CD14-positive monocyte (primary cell): ENCODE data around the gene CYB5D1. TPM values are rescaled to one million over a fixed set of nuclear protein-coding genes. Genes with fewer than 3 reads are reported as not detected.

Source experiments
- DNase-seq, 3 donors: peaks; one replicate each; pipeline ENCODE4 v3.0.0-alpha.2; 2011 to 2022
- H2AFZ ChIP-seq: 2 replicates; pipeline ENCODE4 v1.6.0; 2012; ENCODE audit warnings: mild to moderate bottlenecking, low read depth, low read length, inconsistent platforms; ENCODE audit not compliant: insufficient read depth, poor library complexity, severe bottlenecking
- H3K27ac ChIP-seq, 2 donors: 1 replicate in 1 of 2; 2 replicates in 1 of 2; pipeline ENCODE4 v1.5.1; 2012 to 2013; ENCODE audit warnings: low read length in 2 of 2, control low read depth in 1 of 2, inconsistent platforms in 1 of 2, low read depth in 1 of 2, mild to moderate bottlenecking in 1 of 2
- H3K27me3 ChIP-seq, 2 donors: one replicate each; pipeline versions ENCODE4 v1.6.0 to v1.6.1; 2011 to 2013; ENCODE audit warnings: low read length in 2 of 2; ENCODE audit not compliant: control insufficient read depth in 2 of 2, insufficient read depth in 2 of 2
- H3K36me3 ChIP-seq, 2 donors: replicated peaks in 1 of 2; 1 replicate in 1 of 2; 2 replicates in 1 of 2; pipeline versions ENCODE4 v1.5.1 to v1.6.1; 2012 to 2013; ENCODE audit warnings: low read length in 2 of 2, control low read depth in 1 of 2, inconsistent platforms in 1 of 2, mild to moderate bottlenecking in 1 of 2; ENCODE audit not compliant: insufficient read depth in 2 of 2, control insufficient read depth in 1 of 2
- H3K4me1 ChIP-seq, 2 donors: 1 replicate in 1 of 2; 2 replicates in 1 of 2; pipeline versions ENCODE4 v1.5.1 to v1.6.1; 2012 to 2013; ENCODE audit warnings: low read length in 2 of 2, control low read depth in 1 of 2, inconsistent platforms in 1 of 2, mild to moderate bottlenecking in 1 of 2, moderate library complexity in 1 of 2; ENCODE audit not compliant: insufficient read depth in 2 of 2, control insufficient read depth in 1 of 2
- H3K4me2 ChIP-seq: replicated peaks from 2 replicates; pipeline ENCODE3; 2012; ENCODE audit warnings: low read length, moderate library complexity, mild to moderate bottlenecking; ENCODE audit not compliant: poor library complexity, severe bottlenecking; ENCODE audit errors: extremely low read depth
- H3K4me3 ChIP-seq, 3 experiments: fragments of 200-600 bp in 1 of 3; sonication (generic) in 1 of 3; replicated peaks in 1 of 3; 1 replicate in 2 of 3; 2 replicates in 1 of 3; pipeline ENCODE4 v1.5.1; 2011 to 2013; ENCODE audit warnings: low read length in 3 of 3, mild to moderate bottlenecking in 3 of 3, control low read depth in 2 of 3, low read depth in 2 of 3, inconsistent platforms in 1 of 3, moderate library complexity in 1 of 3
- H3K79me2 ChIP-seq: 2 replicates; pipeline ENCODE4 v1.6.0; 2012; ENCODE audit warnings: mild to moderate bottlenecking, control low read depth, inconsistent platforms, low read length, moderate library complexity; ENCODE audit not compliant: insufficient read depth
- H3K9ac ChIP-seq: 2 replicates; pipeline ENCODE4 v1.6.0; 2017; ENCODE audit warnings: low read length, mild to moderate bottlenecking; ENCODE audit not compliant: insufficient read depth, poor library complexity, severe bottlenecking
- H3K9me3 ChIP-seq, 2 donors: replicated peaks in 1 of 2; 1 replicate in 1 of 2; 2 replicates in 1 of 2; pipeline versions ENCODE4 v1.5.1 to v1.6.1; 2012 to 2013; ENCODE audit warnings: low read length in 2 of 2, control low read depth in 1 of 2; ENCODE audit not compliant: control insufficient read depth in 1 of 2, insufficient read depth in 1 of 2
- H4K20me1 ChIP-seq: 2 replicates; pipeline ENCODE4 v1.6.0; 2012; ENCODE audit warnings: mild to moderate bottlenecking, low read length, control low read depth, moderate library complexity; ENCODE audit not compliant: insufficient read depth
- H3K27ac Mint-ChIP-seq, 7 donors: one replicate each; pipeline ENCODE4 v1.8.0; 2020; ENCODE audit warnings: mild to moderate bottlenecking in 7 of 7, mixed read lengths in 7 of 7, moderate library complexity in 6 of 7, inconsistent platforms in 2 of 7
- H3K27me3 Mint-ChIP-seq, 3 donors: one replicate each; pipeline ENCODE4 v1.8.0; 2021 to 2022; ENCODE audit warnings: low read depth in 3 of 3, mild to moderate bottlenecking in 3 of 3, mixed read lengths in 3 of 3, moderate library complexity in 3 of 3, inconsistent platforms in 1 of 3
- H3K36me3 Mint-ChIP-seq, 2 donors: one replicate each; pipeline ENCODE4 v1.8.0; 2020; ENCODE audit warnings: mixed read lengths in 2 of 2, inconsistent platforms in 1 of 2, mild to moderate bottlenecking in 1 of 2
- H3K4me1 Mint-ChIP-seq: one replicate; pipeline ENCODE4 v1.8.0; 2020; ENCODE audit warnings: mild to moderate bottlenecking, mixed read lengths
- H3K4me3 Mint-ChIP-seq, 2 donors: one replicate each; pipeline ENCODE4 v1.8.0; 2020; ENCODE audit warnings: mild to moderate bottlenecking in 2 of 2, mixed read lengths in 2 of 2, moderate library complexity in 1 of 2
- H3K9me3 Mint-ChIP-seq, 7 donors: one replicate each; pipeline ENCODE4 v1.8.0; 2020 to 2022; ENCODE audit warnings: mixed read lengths in 7 of 7, mild to moderate bottlenecking in 6 of 7, moderate library complexity in 6 of 7, inconsistent platforms in 2 of 7
- WGBS: methylation state at CpG from one replicate; pipeline ENCODE4 v1.1.5; 2013; ENCODE audit warnings: missing lambda C conversion rate; ENCODE audit not compliant: insufficient coverage; 5-methylcytosine and 5-hydroxymethylcytosine counted together
- intact Hi-C, 2 donors: fragments of 100-400 bp; cut with micrococcal nuclease; formaldehyde crosslinking; loops; one replicate each; pipeline versions ENCODE4 v1.15.0 to v1.15.1; 2023
- polyA plus RNA-seq, 3 donors: library from polyadenylated mRNA; depleted of rRNA in 1 of 3; unstranded in 2 of 3; stranded (reverse) in 1 of 3; fragments of 300-500 nt in 2 of 3; fragments of >200 nt in 1 of 3; fragmentation: Illumina TruSeq in 2 of 3; gene quantifications; 1 replicate in 2 of 3; 2 replicates in 1 of 3; pipeline ENCODE4 v1.2.3, GENCODE V29; 2012 to 2021
- TF ChIP-seq, protein P1 (sequence below): fragments of 200-600 bp; IDR thresholded peaks from one replicate; pipeline ENCODE4 v1.8.0; 2022; ENCODE audit warnings: antibody characterized with exemption, mild to moderate bottlenecking

CYB5D1 gene
- polyA plus RNA-seq, 3 donors = 0.50 to 4.8 (median 0.98) TPM

GRCh38 chr17:7910281-7910680 lies 52.5 kb downstream of the CYB5D1 start:
- Mint-ChIP-seq H3K4me3 (no peak overlapping the region), H3K36me3 (peaks cover 64 to 67% of the 10 kb centered on the region in 2 donors), H3K27ac (peak overlapping the region in 1 of 7 donors; percentile 20), H3K27me3 (peaks cover 0 to 2% (median 0%) of the 10 kb centered on the region in 3 donors), H3K4me1 (peaks cover 22% of the 10 kb centered on the region), H3K9me3 (no peaks in the 10 kb centered on the region)
- Histone ChIP-seq H3K27ac (no peak overlapping the region), H3K79me2 (peaks cover 9% of the 10 kb centered on the region), H3K4me1 (peaks cover 11 to 16% of the 10 kb centered on the region in 2 donors), H3K27me3 (no peaks in the 10 kb centered on the region), H3K4me3 (no peak overlapping the region), H2AFZ (no peak overlapping the region), H3K36me3 (peaks cover 66 to 73% of the 10 kb centered on the region in 2 donors), H3K4me2 (no peak overlapping the region), H4K20me1 (peaks cover 6% of the 10 kb centered on the region), H3K9me3 (no peaks in the 10 kb centered on the region), H3K9ac (no peak overlapping the region)
- DNase-seq = no peak
- TF ChIP-seq, protein P1, sequence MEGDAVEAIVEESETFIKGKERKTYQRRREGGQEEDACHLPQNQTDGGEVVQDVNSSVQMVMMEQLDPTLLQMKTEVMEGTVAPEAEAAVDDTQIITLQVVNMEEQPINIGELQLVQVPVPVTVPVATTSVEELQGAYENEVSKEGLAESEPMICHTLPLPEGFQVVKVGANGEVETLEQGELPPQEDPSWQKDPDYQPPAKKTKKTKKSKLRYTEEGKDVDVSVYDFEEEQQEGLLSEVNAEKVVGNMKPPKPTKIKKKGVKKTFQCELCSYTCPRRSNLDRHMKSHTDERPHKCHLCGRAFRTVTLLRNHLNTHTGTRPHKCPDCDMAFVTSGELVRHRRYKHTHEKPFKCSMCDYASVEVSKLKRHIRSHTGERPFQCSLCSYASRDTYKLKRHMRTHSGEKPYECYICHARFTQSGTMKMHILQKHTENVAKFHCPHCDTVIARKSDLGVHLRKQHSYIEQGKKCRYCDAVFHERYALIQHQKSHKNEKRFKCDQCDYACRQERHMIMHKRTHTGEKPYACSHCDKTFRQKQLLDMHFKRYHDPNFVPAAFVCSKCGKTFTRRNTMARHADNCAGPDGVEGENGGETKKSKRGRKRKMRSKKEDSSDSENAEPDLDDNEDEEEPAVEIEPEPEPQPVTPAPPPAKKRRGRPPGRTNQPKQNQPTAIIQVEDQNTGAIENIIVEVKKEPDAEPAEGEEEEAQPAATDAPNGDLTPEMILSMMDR = no peak
- intact Hi-C loops = loop anchor here in 1 of 2 donors (5.0 kb wide), 1 partner anchor 127 kb away; the partner anchor contains the start of gene ALOX15B
- 98% methylated on average over 15 of the region's 15 CpGs for WGBS

DNA sequence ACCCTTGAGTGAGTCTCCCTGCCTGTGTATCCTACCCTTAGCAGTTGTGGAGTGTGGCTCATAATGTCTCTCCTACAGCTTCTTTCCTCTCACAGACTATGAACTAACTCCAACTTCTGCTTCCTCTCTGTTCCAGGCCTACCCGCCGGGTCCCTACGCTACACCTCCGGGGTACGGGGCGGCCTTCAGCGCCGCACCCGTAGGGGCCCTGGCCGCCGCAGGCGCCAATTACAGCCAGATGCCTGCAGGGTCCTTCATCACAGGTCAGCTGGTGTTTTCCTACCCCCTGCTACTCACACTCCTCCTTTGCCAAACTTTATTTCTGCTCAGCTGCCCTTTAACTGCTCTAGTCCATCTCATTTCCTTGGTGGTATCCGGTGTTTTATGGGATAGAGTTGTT lies 52.9 kb downstream of the CYB5D1 start:
- intact Hi-C loops = loop anchor here in 1 of 2 donors (5.0 kb wide), 1 partner anchor 127 kb away; the partner anchor contains the start of gene ALOX15B
- Histone ChIP-seq H3K27ac (no peak overlapping the region), H2AFZ (no peak overlapping the region), H3K4me2 (no peak overlapping the region), H3K4me3 (no peak overlapping the region), H3K79me2 (peaks cover 9% of the 10 kb centered on the region), H4K20me1 (peaks cover 6% of the 10 kb centered on the region), H3K27me3 (no peaks in the 10 kb centered on the region), H3K9ac (no peak overlapping the region), H3K4me1 (peaks cover 12 to 20% of the 10 kb centered on the region in 2 donors), H3K36me3 (peaks cover 62 to 68% of the 10 kb centered on the region in 2 donors), H3K9me3 (no peaks in the 10 kb centered on the region)
- TF ChIP-seq, protein P1 = no peak
- peaks cover 25% of the 10 kb centered on the region for H3K4me1 Mint-ChIP-seq
- WGBS = 30% methylated on average over 12 of the region's 13 CpGs
- no peak for DNase-seq
- peak overlapping the region in 3 of 7 donors; percentile 20 to 46 (median 21) for H3K27ac Mint-ChIP-seq
- H3K36me3 Mint-ChIP-seq = peaks cover 60 to 63% of the 10 kb centered on the region in 2 donors
- H3K9me3 Mint-ChIP-seq = no peaks in the 10 kb centered on the region
- peaks cover 0 to 2% (median 0%) of the 10 kb centered on the region in 3 donors for H3K27me3 Mint-ChIP-seq
- H3K4me3 Mint-ChIP-seq = no peak overlapping the region
